ENCODE measurements around the gene TET3.

Gene TET3

DNA sequence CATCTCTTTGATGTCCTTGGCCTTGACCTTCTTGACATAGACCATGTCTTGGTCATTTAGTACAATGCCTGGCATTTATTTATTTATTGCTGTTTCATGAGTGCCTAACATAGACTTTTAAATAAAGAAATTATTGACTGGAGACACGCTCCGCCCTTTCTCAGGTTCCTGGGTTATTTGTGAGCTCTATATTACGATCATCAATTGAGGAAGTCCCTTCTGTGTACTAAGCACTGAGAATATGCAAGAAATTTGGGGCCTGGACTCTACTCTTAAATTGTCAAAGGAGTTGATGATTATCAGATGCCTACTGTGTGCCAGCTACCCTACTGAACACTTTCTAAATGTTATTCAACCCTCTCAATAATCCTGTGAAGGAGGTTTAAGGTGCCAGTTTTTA lies 19.7 kb upstream of the TET3 start:
- no peak for DNase-seq

GRCh38 chr2:73968357-73968937 lies 16.3 kb upstream of the TET3 start:
- DNase-seq, result no peak

DNA sequence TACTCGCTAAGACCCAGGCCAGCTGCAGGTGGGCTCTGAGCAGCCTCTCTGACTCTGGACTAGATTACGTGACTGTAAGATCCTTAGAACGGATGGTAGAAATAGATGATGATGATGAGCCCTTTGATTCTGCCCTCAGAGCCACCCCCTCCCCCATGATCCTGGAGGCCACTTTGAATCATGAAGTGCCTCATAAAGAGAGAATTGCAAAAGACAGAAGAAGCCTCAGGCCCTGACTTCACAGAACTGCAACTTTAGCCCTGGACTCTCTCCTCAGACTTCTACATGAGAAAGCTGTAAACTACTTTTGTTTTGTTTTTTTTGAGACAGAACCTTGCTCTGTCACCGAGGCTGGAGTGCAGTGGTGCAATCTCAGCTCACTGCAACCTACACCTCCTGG lies 15.4 kb upstream of the TET3 start:
- DNase-seq, result no peak

DNA sequence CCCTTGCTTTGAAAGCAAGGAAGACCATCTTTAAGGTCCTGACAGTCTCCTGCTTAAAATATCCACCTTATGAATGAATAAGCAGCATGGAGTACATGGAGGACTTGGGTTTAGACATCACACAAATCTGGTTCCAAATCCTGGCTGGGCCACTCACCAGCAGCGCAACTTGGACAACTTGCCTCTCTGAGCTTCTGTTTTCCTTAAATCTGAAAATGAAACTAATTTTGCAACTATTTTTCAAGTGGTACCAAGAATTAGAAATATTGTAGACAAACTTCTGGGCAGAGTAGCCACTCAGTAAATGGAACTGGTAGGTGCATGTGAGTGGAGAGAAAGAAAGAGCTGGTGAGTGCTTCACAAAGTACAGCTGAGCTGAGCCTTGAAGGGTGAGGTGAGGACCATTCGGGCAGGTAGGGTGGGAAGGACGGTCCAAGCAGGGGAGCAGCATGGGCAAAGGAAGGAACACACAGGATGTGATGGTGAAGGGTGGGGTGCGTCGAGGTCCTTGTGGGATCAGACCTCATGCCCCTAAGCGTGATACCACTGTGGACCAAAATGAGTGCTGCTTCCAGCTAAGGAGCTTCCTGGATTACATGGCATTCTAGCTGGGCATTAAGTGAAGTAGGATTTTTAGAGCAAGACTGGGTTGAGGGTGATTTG lies 14.4 kb upstream of the TET3 start:
- DNase-seq, result no peak

- no peak for DNase-seq
These were observed 13.7 kb upstream of the TET3 start for GRCh38 chr2:73970850-73971471.

DNA sequence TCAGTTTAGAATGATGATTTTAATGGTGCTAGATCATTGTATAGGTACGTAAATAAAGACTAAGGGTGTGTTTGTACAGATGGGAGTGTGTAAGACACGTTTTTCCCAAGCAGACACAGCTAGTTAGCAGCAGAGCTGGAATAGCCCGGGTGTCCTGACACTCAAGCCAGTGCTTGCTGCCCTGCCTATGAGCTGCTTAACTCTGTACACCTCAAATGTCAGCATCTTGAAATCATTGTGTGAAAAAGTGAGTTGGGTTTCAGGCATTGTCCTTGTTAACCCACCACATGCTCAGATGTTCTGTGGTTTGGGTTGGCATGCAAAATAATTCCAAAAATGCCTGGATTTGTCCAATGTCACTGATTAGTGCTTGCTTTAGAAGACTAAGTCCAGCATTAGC lies 13.0 kb upstream of the TET3 start:
- no peak for DNase-seq

GRCh38 chr2:73972846-73973245 lies 11.9 kb upstream of the TET3 start:
- DNase-seq, result no peak

GRCh38 chr2:73975731-73976130 lies 9.0 kb upstream of the TET3 start:
- no peak for DNase-seq

- no peak for DNase-seq
These were observed 7.9 kb upstream of the TET3 start for GRCh38 chr2:73976803-73977202.

GRCh38 chr2:73977466-73977865 lies 7.2 kb upstream of the TET3 start:
- DNase-seq, result no peak

DNA sequence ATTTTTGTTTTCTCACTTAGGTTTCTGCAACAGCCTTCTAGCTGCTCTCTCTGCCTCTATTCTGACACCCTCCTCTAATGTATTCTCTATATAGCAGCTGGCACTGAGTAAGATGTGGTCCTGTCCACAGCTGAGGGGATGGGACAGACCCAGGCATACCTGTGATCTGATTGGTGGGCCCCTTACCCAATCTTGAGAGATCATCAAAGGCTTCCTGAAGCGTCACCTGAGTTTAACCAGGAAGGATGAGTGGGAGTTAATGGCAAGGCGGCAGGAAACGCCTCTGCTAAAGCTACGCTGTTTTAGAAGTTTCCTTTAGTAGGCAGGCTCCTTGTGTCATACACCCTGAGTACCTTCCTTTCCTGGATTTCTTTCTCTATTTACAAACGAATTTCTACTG lies 5.7 kb upstream of the TET3 start:
- DNase-seq, result no peak

GRCh38 chr2:73979686-73980085 lies 5.0 kb upstream of the TET3 start:
- DNase-seq, result no peak

DNA sequence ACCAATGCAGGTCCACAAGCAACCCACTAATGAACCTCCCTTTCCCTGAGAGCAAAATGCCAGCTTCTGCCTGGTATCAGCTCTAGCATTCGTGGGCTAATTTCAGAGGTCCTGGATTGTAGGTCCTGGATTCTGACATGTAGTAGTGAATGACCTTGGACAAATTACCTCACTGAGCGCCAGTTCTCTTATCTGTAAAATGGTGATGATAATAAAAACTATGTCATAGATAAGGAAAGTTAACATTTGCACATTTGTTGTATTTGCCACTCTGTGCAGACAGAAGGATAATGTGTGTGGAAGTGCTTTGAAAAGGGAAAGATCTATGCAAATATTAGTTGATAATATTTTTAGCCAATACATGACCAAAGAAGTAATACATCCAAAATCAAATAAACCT lies 4.1 kb upstream of the TET3 start:
- DNase-seq, result no peak

GRCh38 chr2:73981081-73982001 lies 3.4 kb upstream of the TET3 start:
- DNase-seq, result no peak

- no peak for DNase-seq
These were observed 2.5 kb upstream of the TET3 start for GRCh38 chr2:73982140-73982617.

GRCh38 chr2:73983322-73984202 lies 1.1 kb upstream of the TET3 start:
- peak in 1 of 2 experiments; percentile 15 for DNase-seq

- DNase-seq, result peak in 1 of 2 experiments; percentile 42
These were observed 205 bp downstream of the TET3 start for GRCh38 chr2:73984922-73985307.

DNA sequence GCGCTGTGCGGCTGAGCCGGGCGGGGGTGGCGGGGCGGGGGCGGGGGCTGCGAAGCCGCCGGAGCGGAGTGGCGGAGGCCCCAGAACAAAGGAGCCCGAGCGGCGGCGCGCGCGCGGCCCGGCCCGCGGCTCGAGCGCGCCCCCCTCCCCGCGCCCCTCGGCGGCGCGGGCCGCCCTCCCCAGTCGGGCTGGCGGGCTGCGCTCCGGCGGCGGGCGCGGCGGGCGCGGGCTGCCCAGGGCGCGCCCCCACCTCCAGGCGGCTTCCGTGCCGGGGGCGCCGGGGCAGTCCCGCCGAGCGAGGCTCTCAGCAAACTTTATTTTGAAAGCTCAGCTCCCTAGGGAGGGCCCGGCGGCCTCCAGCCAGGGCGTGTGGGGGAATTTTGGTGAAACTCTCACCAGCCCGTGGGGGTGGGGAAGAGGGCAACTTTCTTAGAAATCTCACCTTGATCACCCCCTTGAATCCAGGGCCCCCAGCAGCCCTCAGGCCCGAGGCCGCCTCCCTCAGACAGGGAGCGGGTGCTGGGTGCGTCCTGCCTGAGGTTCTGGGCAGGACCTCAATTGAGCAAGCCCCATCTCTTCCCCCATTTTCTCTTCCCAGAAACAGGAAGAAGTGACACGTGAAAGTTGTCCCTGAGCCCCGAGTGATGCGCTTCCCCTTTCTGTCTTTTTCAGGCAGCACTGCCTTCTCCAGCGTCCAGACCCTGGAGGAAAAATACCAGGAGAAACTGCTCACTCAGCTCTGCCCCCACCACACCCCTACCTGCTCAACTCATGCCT lies 786 bp downstream of the TET3 start:
- peak in 1 of 2 experiments; percentile 33 for DNase-seq

- DNase-seq, result no peak
These were observed 1.5 kb downstream of the TET3 start for GRCh38 chr2:73986085-73986681.

DNA sequence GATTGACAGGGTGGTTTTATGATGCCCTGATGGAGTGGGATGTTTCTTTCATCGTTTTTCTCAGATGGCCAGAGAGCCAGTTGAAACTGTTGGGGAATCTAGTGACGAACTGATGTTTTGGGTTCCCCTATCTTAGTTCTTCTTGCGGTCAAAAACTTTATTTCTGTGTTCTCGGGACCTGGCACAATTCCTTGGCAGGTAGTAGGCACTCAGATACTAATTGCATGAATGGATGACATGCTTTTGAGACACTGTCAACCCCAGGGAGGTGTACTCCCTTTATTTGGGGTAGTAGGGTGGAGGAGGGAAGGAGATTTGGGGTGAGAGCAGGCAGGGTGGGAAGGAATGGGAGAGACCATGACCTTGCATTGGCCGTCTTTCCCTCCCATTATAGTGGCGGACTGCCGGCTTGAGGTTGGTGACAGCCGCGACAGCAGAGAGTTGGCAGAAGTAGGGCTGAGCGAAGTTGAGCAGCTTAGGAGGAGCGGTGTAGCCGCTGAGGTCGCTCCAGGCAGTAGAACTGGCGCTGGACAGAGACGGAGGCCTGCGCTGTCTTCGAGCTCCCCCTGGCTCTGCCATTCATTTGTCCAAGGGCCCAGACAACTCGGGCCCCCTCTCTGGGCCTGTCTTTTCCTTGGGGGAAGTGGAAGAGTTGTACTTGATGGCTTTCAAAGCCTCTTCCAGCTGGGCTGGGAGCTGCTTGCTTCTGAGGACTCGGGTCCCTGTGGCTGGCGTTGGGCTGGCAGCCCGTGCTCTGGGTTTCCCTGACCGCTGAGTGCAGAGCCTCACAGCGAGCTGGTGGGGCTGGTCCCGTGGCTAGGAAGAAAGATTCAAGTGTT lies 2.6 kb downstream of the TET3 start:
- DNase-seq, result no peak

All from SHP77 (cell line).